ENCODE results near the gene TP53AIP1. TPM values are rescaled to one million over a fixed set of nuclear protein-coding genes. Genes with fewer than 3 reads are reported as not detected.

Gene TP53AIP1
- total RNA-seq, 1 donor from 2014 or later = 0.49 TPM

DNA sequence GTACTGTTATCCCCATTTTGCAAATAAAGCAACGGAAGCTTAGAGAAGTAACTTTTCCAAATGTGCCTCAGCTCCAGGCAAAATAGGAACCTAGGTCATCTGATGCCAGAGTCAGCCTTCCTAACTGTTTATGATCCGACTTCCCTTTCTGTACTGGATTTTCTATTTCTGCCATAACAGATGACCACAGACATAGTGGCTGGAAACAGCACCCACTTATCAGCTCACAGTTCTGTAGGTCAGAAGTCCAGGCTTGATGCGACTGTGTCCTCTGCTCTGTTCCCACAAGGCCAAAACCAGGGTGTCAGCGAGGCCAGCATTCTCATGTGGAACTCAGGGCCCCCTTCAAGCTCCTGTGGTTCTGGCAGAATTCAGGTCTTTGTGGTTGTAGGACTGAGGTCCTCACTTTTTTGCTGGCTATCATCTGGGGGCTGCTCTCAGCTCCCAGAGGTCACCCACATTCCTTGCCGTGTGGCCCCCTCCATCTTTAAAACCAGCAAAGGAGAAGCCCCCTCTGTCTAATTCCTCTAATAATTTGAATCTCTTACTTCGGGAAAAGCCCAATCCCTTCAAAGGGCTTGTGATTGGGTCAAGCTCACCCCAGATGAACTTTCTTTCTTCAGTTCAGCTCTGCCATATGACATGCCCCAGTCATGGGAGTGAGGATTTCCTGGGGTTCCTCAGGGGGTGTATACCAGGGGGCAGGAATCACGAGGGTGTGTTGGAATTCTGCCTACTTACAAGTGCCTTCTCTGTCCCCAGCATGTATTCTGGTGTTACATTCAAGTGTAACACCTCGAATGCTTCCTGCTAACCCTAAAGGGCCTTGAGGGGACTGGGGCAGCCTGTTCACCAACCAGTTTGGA lies 36.3 kb downstream of the TP53AIP1 start:
- DNase-seq (ENCODE audit: low spot score) = no peak

DNA sequence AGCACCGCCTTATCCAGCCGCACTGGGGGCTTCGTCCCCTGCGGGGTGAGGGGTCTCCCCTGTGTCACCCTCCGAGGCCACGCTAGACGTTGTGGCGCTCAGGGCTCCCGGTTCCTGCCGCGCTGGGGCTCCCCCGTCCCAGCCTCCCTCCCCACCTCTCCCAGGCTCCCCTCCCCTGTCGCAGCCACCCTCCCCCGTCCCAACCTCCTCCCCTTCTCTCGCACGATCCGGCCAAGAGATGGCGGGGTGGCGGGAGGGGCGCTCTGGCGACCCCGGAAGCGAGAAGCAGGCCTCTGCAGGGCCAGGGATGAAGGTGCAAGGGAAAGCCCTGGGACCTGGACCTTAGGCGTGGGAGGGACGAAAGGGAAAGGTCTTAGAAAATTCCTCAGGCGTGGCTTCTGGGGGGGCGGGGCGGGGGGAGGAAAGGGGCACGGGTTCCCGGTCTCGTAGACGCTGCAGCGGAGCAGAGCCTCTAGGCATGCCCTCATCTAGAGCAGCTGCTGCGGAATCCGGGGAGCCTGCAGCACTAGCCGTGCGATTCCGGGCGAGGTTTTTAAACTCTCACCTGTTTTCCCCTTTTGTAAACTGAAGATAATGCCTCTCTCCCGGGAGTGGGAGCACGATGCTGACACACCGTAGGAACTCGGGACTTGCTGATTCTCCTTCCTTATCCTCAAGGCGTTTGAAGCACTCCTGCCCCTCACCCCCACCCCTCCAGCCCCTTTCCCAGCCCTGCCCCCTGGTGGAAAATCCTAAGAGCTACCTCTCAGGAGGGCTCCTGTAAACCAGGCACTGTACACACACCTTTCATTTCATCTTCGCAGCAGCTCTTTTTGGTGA lies 37.1 kb downstream of the TP53AIP1 start:
- DNase-seq (ENCODE audit: low spot score) = no peak

DNA sequence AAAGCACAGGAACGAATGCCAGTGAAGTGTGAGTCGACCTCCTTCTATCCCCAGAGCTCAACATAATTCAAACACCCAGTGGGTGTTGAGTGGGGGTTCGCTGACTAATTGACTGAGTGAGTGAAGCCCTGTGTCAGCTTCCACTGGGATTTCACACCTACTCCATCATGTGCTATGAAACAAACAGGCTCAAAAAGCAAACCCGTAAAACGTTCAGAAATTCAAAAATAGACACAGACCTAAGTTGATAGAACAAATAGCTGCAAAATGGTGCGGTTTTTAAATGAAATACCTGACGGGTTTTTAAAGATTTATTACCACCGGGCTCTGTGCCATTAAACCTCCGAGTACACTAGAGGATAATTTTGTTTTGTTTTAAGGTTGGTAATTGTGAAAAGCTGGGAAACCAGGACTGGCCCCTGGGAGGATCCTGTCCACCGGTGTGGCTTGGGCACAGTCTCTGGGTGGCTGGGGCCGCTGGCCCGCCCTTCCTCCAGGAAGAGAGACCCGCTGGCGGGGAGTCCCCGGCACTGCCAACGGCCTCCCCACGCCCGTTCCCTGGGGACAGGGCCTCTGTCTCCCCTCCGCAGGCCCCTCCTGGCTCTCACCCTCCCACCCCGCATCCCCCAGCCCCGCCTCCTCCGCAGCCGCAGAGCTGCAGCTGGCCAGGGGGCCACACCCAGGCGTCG lies 37.9 kb downstream of the TP53AIP1 start:
- DNase-seq (ENCODE audit: low spot score) = no peak

DNA sequence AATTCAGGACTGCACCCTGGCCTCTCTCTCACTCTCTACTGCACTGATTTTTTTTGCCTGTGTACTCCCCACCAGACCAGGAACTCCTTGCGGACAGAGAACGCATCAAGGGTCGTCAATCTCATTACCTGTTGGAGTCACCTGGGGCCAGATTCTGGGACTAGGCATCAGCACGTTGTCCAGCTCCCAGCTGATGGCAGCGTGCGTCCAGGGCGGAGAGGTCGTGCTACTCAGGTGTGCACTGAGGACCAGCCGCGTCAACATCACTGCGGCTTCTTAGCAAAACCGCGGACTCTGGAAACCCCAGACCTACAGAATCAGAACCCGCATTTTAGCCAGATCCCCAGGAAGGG lies 38.4 kb downstream of the TP53AIP1 start:
- DNase-seq (ENCODE audit: low spot score) = no peak

DNA sequence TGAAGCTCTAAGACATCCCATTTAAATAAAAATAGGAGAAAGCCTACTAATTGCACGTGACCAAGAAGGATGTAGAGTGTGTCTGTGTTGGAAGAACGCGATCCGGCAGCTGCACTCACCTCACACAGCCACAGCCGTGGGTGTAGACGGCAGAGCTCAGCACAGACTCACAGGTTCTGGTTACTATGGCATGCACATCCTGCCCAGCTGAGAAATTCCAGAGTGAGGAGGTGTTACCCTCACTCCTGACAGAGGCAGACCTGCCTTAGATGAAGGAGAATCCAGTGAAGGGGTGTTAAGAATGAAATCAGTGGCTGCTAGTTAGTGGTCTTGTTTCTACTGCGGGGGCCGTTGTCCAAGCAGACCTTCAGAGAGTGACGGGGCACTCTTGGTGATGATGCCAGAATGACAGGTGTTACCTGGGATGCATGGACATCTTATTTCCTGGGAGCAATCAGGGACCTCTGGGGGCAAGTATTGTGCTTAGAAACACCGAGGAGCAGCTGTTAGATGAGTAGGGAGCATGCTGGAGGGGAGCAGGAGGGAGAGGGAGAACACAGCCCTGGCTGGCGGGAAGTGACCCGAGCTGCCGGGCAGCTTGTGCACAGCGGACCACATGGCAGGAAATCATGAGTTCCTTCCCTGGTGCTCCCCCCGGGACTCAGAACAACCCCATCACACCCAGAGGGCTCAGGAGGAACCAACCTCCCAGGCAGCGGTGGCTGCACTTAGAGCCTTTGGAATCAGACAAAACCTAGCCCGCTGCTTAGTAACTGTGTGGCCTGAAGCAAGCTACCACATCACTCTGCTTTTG lies 39.2 kb downstream of the TP53AIP1 start:
- DNase-seq (ENCODE audit: low spot score) = no peak

DNA sequence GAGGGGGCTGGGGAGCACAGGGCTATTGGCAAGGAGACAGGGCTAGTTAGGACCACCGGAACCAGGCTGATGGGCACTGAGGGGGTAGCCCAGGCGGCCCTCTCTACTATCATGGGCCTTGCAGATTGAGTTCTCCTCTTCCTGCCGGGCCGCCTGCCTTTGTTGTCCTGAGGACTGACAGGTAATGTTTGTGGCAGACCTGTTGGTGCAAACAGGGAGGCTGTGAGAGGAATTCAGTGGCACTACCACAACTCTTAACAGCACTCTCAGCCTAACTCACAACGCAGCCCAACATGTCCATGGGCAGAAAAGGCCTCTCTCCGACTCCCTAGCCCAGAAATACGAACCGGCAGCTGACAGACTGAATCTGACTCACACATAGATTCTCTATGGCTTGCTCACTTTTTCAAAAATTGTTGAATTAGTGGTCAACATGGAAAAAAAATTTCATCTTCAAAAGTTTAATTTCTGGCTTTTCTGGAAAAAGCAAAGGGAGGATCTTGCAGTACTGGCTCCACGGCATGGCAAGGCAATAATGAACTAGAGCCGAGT lies 40.1 kb downstream of the TP53AIP1 start:
- DNase-seq (ENCODE audit: low spot score) = no peak

DNA sequence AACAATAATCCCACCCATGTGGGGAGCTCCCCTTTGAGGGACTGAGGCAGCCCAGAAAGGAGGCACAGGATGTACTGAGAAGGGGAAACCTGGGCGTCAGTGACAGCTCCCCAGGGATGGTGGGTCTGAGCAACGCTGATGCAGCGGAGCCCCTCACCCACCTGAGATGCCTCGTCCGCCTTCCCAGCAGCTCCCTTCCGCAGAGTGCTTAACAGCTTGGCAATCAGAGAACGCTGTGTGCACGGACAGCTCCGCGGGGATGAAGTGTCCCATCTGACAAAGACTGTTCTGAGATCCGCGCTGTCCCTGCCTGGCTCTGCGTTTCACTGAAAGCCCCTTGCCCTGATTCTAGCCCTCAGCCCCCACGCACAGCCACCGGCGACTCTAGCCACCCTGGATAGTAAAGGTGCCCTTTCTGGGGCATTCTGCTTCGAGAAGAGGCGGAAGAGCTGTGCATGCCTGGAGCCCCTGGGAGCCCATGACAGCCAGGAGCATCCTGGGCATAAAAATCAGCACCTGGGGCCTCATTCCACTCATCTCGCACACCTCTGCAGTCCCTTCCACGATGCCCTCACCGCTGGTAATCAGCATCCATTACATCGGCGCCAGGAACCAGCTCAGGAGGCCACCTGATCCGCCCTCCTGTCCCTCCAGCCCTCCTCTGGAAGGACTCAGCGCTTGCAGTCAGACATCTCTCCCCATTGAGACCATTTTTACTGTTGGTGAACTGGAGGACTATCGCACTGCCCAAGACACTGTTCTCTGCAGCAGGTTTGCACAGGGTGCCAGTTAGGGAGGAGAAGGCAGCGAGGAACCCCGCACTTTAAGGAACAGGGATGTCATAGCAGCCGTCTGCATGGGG lies 40.8 kb downstream of the TP53AIP1 start:
- DNase-seq (ENCODE audit: low spot score) = no peak

DNA sequence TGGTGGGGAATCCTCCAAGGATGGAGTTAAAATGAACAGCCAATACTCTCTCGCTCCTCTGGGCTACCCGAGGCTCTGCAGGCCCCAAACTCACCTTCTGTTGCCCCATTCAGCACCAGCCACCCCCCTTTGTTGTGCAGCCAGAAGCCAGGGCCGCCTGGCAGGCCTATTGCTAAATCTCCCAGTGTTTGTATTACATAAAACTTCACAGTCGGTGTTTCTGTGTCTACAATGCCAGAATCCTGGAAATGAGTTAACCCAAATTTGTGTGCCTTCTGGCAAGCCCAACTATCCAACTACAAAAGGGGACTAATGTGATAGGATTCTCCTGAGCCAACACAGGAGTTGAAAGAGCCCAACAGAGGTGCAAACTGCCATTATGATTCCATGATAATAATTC lies 42.2 kb downstream of the TP53AIP1 start:
- DNase-seq (ENCODE audit: low spot score) = no peak

DNA sequence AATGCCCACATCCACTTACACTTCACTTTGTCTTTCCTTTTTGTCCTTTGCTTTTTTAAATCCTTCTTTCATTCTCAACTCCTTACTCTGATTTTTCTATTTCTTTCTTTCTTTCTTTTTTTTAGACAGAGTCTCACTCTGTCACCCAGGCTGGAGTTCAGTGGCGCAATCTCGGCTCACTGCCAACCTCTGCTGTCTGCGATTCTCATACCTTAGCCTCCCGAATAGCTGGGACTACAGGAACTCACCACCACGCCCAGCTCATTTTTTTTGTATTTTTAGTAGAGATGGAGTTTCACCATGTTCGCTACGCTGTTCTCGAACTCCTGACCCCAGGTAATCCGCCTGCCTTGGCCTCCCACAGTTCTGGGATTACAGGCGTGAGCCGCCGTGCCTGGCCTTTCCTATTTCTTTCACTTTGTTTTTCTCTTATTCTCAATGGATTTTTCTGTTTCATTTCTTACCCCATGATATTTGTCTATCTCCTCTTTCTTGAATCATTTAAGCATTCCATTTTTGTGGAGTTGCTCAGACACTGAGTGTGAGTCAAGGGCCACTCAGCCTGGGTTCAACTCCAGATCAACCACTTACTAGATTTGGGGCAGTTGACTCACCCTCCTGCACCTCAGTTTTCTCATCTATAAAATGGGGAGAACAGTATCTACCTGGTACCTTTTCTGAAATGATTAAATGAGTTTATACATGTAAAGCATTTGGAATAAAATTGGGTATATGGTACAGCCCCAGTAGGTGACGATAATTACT lies 43.9 kb downstream of the TP53AIP1 start:
- DNase-seq (ENCODE audit: low spot score) = no peak

DNA sequence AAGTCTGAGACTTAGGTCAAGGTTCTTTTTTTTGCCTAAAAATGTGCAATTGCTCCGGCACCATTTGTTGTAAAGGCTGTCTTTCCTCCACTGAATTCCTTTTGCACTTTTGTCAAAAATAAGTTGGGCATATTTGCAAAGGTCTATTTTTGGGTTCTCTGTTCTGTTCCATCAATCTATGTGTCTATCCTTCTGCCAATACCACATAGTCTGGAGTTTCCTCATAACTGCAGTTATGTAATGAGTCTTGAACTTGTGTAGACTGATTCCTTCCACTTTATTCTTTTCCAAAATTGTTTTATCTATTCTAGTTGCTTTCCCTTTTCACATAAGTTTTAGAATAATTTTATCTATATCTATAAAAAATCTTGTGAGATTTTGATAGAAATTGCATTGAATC lies 44.8 kb downstream of the TP53AIP1 start:
- DNase-seq (ENCODE audit: low spot score) = no peak

DNA sequence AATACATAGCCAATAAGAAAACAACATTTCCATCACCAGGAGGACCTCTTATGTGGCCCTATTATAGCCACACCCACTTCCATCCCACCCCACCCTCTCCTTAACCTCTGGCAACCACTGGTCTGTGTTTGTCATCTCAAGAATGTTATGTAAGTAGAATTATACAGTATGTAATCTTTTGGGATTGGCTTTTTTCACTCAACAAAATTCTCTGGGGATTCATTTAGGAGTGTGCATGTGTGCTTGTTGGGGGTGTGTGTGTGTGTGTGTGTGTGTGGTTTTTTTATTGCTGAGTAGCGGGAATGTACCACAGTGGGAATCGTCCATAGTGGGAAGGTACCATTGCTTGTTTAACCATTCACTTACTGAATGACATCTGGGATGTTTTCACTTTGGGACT lies 46.3 kb downstream of the TP53AIP1 start:
- no peak for DNase-seq (ENCODE audit: low spot score)

DNA sequence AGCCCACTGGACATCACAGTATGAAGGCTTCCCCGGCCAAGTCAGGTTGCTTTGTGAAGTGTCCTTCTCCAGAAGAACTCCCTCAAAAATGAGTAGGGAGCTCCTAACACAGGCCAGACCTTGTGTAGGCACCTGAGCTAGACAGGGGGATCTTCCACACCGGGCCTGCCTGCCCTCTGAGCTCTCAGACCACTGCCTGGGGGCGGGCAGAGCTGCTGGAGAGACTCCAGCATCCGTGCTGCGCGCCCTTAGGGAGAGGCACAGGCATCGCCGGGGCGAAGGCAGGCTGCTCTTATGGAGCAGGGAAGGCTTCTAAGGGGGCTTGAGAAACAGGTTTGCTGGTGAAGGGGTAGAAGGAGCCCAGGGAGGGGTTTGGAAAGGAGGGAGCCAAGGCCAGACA lies 47.1 kb downstream of the TP53AIP1 start:
- DNase-seq (ENCODE audit: low spot score) = no peak

DNA sequence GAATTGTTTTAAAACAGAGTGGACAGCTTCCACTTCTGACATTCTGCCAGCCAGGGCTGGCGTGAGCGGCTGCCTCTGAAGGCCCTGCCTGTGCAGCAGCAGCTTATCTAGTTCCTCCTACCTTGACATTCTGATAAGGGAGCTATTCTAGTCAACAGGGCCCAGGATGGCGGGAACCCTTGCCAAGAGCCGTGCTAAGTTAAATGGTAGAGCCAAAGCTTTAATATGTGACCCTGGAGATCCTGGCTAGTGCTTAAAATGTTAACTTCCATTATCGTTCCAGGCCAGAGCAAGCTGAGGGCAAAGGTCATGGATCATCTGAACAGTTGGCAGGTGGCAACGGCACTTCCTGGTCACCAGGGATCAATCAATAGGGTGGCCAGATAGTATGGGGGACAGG lies 48.0 kb downstream of the TP53AIP1 start:
- no peak for DNase-seq (ENCODE audit: low spot score)

DNA sequence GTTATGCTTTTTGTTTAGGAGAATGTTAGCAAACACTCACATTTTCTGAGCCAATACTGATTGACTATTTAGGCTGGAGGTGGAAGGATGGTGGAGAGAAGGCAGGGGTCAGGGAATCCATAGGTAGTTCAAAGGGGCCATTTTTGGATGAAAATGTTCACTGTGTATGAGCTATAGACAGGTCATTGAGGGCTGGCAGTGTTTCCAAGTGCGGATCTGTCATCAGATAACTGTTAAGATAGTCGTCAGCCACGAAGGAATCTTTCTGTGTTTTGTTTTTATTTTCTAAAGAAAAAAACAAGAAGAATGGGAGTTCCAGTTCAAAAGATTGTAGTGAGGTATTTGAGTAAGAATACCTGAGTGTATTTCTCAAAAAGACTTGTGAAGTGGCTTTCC lies 48.4 kb downstream of the TP53AIP1 start:
- no peak for DNase-seq (ENCODE audit: low spot score)

DNA sequence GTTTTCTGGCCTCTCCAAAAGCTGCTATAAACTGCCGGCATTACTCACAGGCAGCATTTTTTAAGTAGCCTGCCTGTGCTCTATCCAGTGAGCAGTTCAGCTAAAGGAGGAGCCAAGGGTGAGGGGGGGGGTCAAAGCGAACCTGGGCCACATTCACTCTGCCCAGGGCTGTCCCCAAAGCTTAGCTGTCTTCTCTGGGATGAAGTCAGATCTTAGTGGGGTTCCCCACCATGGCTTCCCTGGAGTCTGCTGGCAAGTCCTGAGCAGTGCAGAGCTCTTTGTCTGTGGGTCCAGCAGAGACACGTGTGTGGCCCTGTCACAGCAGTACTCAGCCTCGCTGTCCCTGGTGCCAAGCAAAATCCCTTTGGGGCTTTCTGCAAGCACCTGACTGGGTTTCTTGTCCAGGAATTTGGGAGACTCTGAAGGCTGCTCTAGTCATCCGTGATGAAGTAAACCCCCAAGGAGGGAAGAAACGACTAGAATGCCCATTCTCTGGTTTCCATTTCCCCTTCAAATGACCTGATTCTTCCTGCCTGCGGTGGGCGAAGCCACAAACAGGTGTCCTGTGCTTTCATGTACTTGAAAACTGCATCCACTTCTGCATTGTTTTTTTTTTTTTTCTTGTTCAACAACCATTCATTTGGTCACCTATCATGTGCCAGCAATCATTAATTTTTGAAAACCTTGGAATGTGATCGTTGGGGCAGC lies 48.9 kb downstream of the TP53AIP1 start:
- no peak for DNase-seq (ENCODE audit: low spot score)

DNA sequence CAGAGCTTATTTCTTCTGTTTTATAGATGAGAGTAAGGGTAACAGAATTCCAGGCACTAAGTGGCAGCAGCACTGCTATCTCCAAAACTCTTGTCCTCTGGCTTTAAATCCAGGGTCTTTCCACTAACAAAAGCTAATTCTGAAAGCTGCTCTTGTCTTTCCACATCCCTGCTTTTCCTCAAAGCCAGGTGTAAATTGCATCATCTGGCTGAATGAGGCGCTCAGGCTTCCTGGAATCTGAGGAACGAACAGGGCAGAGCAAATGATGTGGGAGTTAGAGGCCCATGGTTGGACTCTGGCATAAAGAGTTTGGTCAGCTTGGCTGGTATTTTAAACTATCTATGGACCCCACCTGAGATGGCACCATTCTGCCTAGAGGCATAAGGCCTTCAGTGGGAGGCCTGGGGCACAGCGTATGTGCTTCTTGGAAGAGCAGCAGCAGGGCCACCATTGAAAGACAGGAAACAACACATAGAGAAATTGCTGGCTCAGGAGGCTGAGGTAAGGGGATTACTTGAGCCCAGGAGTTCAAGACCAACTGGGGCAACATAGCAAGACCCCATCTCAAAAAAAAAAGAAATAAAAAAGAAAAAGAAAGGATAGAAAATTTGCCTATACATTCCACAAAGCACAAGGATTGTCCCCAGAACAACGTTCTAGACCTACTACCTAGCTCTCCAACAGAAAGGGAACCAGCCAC lies 49.7 kb downstream of the TP53AIP1 start:
- no peak for DNase-seq (ENCODE audit: low spot score)

DNA sequence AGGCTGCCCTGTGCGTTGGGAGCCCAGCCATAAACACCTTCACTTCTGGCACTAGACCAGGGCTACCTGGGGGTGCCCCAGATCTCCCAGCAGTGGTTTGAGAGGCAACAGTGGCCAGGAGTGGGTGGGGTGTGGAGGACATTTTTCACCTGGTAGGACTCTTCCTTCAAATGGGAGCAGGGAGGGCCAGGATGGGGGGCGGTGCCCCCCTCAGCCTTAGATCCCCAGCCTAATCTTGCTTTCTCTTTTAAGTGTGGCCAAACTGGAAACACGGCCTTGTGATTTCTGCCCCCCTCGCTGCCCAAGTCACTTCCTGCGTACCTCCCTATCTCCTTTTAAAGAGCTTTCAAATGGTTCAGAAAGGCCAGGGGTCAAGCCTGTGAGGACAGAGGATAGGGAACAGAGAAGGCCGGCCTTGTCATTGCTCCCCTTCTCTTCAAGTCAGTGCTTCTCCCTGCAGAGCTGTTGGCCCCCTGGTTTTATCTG lies 50.7 kb downstream of the TP53AIP1 start:
- DNase-seq (ENCODE audit: low spot score) = peak; percentile 52

Data from ureter (tissue), 1 donor.